GM23338 (cell line): ENCODE measurements around the gene ZC2HC1B. TPM values are rescaled to one million over a fixed set of nuclear protein-coding genes. Genes with fewer than 3 reads are reported as not detected.

Experiments
- ATAC-seq: fragments of 200-7000 bp; cut with Tn5 transposase; 3 replicates; pipeline ENCODE4 v1.9.1; 2020
- DNase-seq: peaks from one replicate; pipeline ENCODE4 v3.0.0-alpha.2; 2015; ENCODE audit warnings: low spot score
- H2AFZ ChIP-seq: fragments of 200-600 bp; sonication (generic); 2 replicates; pipeline ENCODE4 v1.8.0; 2016; ENCODE audit warnings: antibody characterized with exemption, mild to moderate bottlenecking, moderate library complexity
- H3F3A ChIP-seq: fragments of 200-600 bp; sonication (generic); replicated peaks from 2 replicates; pipeline ENCODE4 v1.8.0; 2017; ENCODE audit warnings: antibody characterized with exemption, mixed run types, low read depth
- H3K27ac ChIP-seq: fragments of 200-600 bp; sonication (generic); 2 replicates; pipeline ENCODE4 v1.6.1; 2016; ENCODE audit warnings: low read depth
- H3K27me3 ChIP-seq: fragments of 200-600 bp; sonication (generic); 2 replicates; pipeline ENCODE4 v1.8.0; 2016; ENCODE audit warnings: mild to moderate bottlenecking, mixed run types, moderate library complexity; ENCODE audit not compliant: insufficient read depth
- H3K36me3 ChIP-seq: fragments of 200-600 bp; sonication (generic); 2 replicates; pipeline ENCODE4 v1.8.0; 2016; ENCODE audit warnings: mild to moderate bottlenecking; ENCODE audit not compliant: insufficient read depth
- H3K4me1 ChIP-seq: fragments of 200-600 bp; sonication (generic); 2 replicates; pipeline ENCODE4 v1.8.0; 2016; ENCODE audit warnings: mild to moderate bottlenecking, moderate library complexity; ENCODE audit not compliant: insufficient read depth
- H3K4me2 ChIP-seq: fragments of 200-600 bp; sonication (generic); 2 replicates; pipeline ENCODE4 v1.7.1; 2017; ENCODE audit warnings: mixed run types
- H3K4me3 ChIP-seq: fragments of 200-600 bp; sonication (generic); 2 replicates; pipeline ENCODE4 v1.6.1; 2016; ENCODE audit warnings: mixed run types
- H3K79me2 ChIP-seq: fragments of 200-600 bp; sonication (generic); replicated peaks from 2 replicates; pipeline ENCODE4 v1.8.0; 2017; ENCODE audit warnings: mild to moderate bottlenecking; ENCODE audit not compliant: insufficient read depth
- H3K9me2 ChIP-seq: fragments of 200-600 bp; sonication (generic); 2 replicates; pipeline ENCODE4 v1.8.0; 2017; ENCODE audit not compliant: insufficient read depth
- H4K20me1 ChIP-seq: fragments of 200-600 bp; sonication (generic); replicated peaks from 2 replicates; pipeline ENCODE4 v1.8.0; 2017; ENCODE audit warnings: mild to moderate bottlenecking; ENCODE audit not compliant: insufficient read depth
- H3K27ac Mint-ChIP-seq: 2 replicates; pipeline ENCODE4 v1.8.0; 2020; ENCODE audit warnings: inconsistent platforms, mild to moderate bottlenecking, moderate library complexity, mixed read lengths
- H3K27me3 Mint-ChIP-seq: 3 replicates; pipeline ENCODE4 v1.8.0; 2022; ENCODE audit warnings: low read depth, mild to moderate bottlenecking, moderate library complexity, mixed read lengths, inconsistent platforms; ENCODE audit not compliant: insufficient read depth, poor library complexity
- H3K36me3 Mint-ChIP-seq: 3 replicates; pipeline ENCODE4 v1.8.0; 2021; ENCODE audit warnings: low read depth, mild to moderate bottlenecking, inconsistent platforms, moderate library complexity, mixed read lengths
- H3K4me1 Mint-ChIP-seq: 3 replicates; pipeline ENCODE4 v1.8.0; 2020; ENCODE audit warnings: mild to moderate bottlenecking, inconsistent platforms, mixed read lengths
- H3K4me3 Mint-ChIP-seq: 3 replicates; pipeline ENCODE4 v1.8.0; 2021; ENCODE audit warnings: moderate library complexity, mild to moderate bottlenecking, inconsistent platforms, mixed read lengths
- H3K9me3 Mint-ChIP-seq: 3 replicates; pipeline ENCODE4 v1.8.0; 2020; ENCODE audit warnings: moderate library complexity, mild to moderate bottlenecking, inconsistent platforms, mixed read lengths
- CREB1 ChIP-seq: fragments of 250-450 bp; sonication (Bioruptor Pico); IDR thresholded peaks from 2 replicates; pipeline ENCODE4 v1.5.0; 2020; ENCODE audit warnings: low read depth, mild to moderate bottlenecking, moderate library complexity
- CTCF ChIP-seq, 2 experiments: fragments of 200-600 bp in 1 of 2; sonication (generic) in 1 of 2; conservative IDR thresholded peaks; 2 replicates each; pipeline versions ENCODE4 v1.5.1 to v1.6.1; 2016 to 2017; ENCODE audit warnings: antibody characterized with exemption in 2 of 2, low read depth in 2 of 2, mild to moderate bottlenecking in 2 of 2, moderate library complexity in 1 of 2
- EZH2phosphoT487 ChIP-seq: fragments of 200-600 bp; sonication (generic); IDR thresholded peaks from one replicate; pipeline ENCODE4 v1.8.1; 2018; ENCODE audit warnings: antibody characterized with exemption; ENCODE audit not compliant: unreplicated experiment
- JUNB ChIP-seq: IDR thresholded peaks from one replicate; pipeline ENCODE4 v1.6.1; 2016; ENCODE audit warnings: antibody characterized with exemption; ENCODE audit not compliant: unreplicated experiment
- NANOG ChIP-seq: IDR thresholded peaks from 2 replicates; pipeline ENCODE4 v1.6.1; 2016; ENCODE audit warnings: antibody characterized with exemption, borderline replicate concordance
- POLR2AphosphoS5 ChIP-seq: IDR thresholded peaks from 2 replicates; pipeline ENCODE4 v1.6.1; 2016; ENCODE audit warnings: antibody characterized with exemption, low read depth
- REST ChIP-seq: IDR thresholded peaks from one replicate; pipeline ENCODE4 v1.6.1; 2018; ENCODE audit warnings: antibody characterized with exemption; ENCODE audit not compliant: unreplicated experiment
- STAT1 ChIP-seq: IDR thresholded peaks from one replicate; pipeline ENCODE4 v1.6.1; 2016; ENCODE audit warnings: antibody characterized with exemption; ENCODE audit not compliant: unreplicated experiment
- ZNF331 ChIP-seq: fragments of 250-450 bp; sonication (Bioruptor Pico); IDR thresholded peaks from 2 replicates; pipeline ENCODE4 v1.5.0; 2020; ENCODE audit warnings: low read depth, mild to moderate bottlenecking, moderate library complexity
- polyA plus RNA-seq: library from polyadenylated mRNA; unstranded; fragments of >200 nt; fragmentation: Nextera tagmentation; extraction: Ambion mirVana; gene quantifications from 2 replicates; pipeline ENCODE4 v1.2.1, GENCODE V29; 2016
- total RNA-seq: library from RNA; depleted of rRNA; stranded (reverse); fragments of >200 nt; shearing (Covaris generic); gene quantifications from 2 replicates; pipeline ENCODE4 v1.2.3, GENCODE V29; 2014

The ZC2HC1B gene
- total and polyA plus RNA-seq, 2 experiments from 2014 or later = not detected

- no peak overlapping the region for H3K27ac Mint-ChIP-seq
- H3K4me1 Mint-ChIP-seq = peaks cover 38% of the 10 kb centered on the region
- no peak for ATAC-seq
These were observed 73.3 kb downstream of the ZC2HC1B start for GRCh38 chr6:143937668-143937970.

GRCh38 chr6:143939364-143939763 is 75.1 kb downstream of the ZC2HC1B start:
- Histone ChIP-seq H3K4me1 (peaks cover 24% of the 10 kb centered on the region), H3K9me2 (peaks cover 2% of the 10 kb centered on the region; the same call in 1 of the 2 replicates), H3K27me3 (peaks cover 25% of the 10 kb centered on the region), H3F3A (no peaks in the 10 kb centered on the region), H3K79me2 (no peaks in the 10 kb centered on the region), H4K20me1 (no peaks in the 10 kb centered on the region), H3K27ac (no peak overlapping the region), H3K36me3 (no peaks in the 10 kb centered on the region), H3K4me2 (no peak overlapping the region), H2AFZ (no peak overlapping the region), H3K4me3 (no peak overlapping the region)
- DNase-seq = no peak
- ATAC-seq = no peak
- H3K4me3 Mint-ChIP-seq = no peak overlapping the region
- H3K36me3 Mint-ChIP-seq = no peaks in the 10 kb centered on the region
- H3K4me1 Mint-ChIP-seq = peaks cover 38% of the 10 kb centered on the region
- H3K27me3 Mint-ChIP-seq = peaks cover 15% of the 10 kb centered on the region
- no peaks in the 10 kb centered on the region for H3K9me3 Mint-ChIP-seq
- H3K27ac Mint-ChIP-seq = no peak overlapping the region
- TF ChIP-seq POLR2AphosphoS5 (no peak), STAT1 (no peak), CREB1 (CRISPR knock-in tag) (no peak), EZH2phosphoT487 (no peak), ZNF331 (no peak), REST (no peak), JUNB (no peak), NANOG (no peak)

More at GRCh38 chr6:143937668-143937970, 73.3 kb downstream of the ZC2HC1B start:
- H3K4me3 ChIP-seq = no peak overlapping the region
- Mint-ChIP-seq H3K27me3 (peaks cover 15% of the 10 kb centered on the region), H3K9me3 (peaks cover 5% of the 10 kb centered on the region; the same call in 2 of the 3 replicates), H3K4me3 (no peak overlapping the region), H3K36me3 (peaks cover 1% of the 10 kb centered on the region; the same call in 2 of the 3 replicates)
- H4K20me1 ChIP-seq = no peaks in the 10 kb centered on the region
- H2AFZ ChIP-seq = no peak overlapping the region
- H3F3A ChIP-seq = no peaks in the 10 kb centered on the region
- peaks cover 24% of the 10 kb centered on the region for H3K4me1 ChIP-seq
- peaks cover 17% of the 10 kb centered on the region for H3K27me3 ChIP-seq
- no peaks in the 10 kb centered on the region for H3K36me3 ChIP-seq
- H3K9me2 ChIP-seq = peaks cover 2% of the 10 kb centered on the region; the same call in 1 of the 2 replicates
- peak overlapping the region; percentile 9; the same call in 1 of the 2 replicates for H3K4me2 ChIP-seq
- no peak for DNase-seq
- TF ChIP-seq POLR2AphosphoS5 = no peak
- TF ChIP-seq NANOG = no peak
- TF ChIP-seq CTCF (conservative IDR thresholded peaks at IDR 0.05; ENCODE audit: low read depth in 2 of 2) = no peak
- H3K27ac ChIP-seq = no peak overlapping the region
- H3K79me2 ChIP-seq = no peaks in the 10 kb centered on the region
